GM18909 (cell line): ENCODE data around the gene MRPS7.
"Not testable (repeated sequence)": the region's sequence is repeated elsewhere in the genome, so short reads cannot be mapped to it uniquely, and the experiment has no call there.

Experiments used
- ATAC-seq: cut with Tn5 transposase; IDR thresholded peaks from one replicate; pipeline ENCODE4 v1.9.1; 2021; ENCODE audit warnings: mild to moderate bottlenecking; ENCODE audit not compliant: unreplicated experiment, poor library complexity

MRPS7 gene

DNA sequence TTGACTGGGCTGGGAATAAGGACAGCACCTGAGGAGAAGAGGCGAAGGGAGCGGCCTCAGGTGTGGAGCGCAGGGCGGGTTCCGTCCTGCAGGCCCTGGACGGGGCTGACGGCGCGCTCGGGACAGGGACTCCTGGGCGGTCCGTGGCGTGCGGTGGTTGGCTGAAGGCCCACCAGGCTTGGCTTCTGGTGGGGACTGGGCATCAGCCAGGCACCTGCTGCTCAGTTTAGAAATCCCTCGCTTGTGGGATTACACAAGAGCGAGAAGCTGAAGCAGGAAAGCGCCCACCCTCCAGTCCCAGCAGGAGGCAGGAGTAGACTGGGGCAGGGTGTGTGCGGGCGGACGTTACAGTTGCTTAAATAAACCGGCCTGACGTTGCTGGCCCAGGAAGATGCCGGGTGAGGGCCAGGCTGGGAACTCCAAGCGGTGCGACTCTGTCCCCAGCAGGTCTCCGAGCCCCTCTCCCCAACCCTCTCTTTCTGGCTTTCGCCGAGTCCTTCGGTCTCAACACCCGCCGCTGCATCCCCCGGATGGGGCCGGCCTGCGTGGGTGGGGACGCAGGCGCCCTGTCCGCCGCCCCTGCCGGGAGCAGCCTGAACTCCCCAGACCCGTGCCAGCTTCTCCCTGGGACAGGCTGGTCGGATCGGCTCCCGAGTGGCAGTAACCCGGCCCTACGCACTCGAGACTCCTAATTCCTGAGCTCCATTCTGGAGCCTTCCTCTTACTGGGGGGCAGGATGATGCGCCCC, 8.7 kb downstream of the MRPS7 start:
- peak; percentile 38 for ATAC-seq

DNA sequence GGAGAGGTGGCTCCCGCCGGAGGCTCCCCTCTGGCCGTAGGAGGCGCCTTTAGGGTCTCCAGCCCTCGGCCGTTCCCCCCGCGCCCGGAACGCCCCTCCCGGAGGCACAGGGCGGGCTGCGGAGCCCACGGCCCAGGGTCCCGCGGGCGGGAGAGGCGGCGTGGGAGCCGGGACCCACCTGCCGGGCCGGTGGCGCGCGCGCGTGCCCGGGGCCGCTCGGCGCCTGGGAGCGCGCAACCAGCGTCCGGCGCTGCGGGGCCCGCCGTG, 9.2 kb downstream of the MRPS7 start, which contains the start of gene MIF4GD:
TSS of gene MIF4GD (minus strand) at position 266 of the 267 bp plus-strand sequence. CDS start 1,036 bp downstream, outside the sequence.
- peak; percentile 25 for ATAC-seq

DNA sequence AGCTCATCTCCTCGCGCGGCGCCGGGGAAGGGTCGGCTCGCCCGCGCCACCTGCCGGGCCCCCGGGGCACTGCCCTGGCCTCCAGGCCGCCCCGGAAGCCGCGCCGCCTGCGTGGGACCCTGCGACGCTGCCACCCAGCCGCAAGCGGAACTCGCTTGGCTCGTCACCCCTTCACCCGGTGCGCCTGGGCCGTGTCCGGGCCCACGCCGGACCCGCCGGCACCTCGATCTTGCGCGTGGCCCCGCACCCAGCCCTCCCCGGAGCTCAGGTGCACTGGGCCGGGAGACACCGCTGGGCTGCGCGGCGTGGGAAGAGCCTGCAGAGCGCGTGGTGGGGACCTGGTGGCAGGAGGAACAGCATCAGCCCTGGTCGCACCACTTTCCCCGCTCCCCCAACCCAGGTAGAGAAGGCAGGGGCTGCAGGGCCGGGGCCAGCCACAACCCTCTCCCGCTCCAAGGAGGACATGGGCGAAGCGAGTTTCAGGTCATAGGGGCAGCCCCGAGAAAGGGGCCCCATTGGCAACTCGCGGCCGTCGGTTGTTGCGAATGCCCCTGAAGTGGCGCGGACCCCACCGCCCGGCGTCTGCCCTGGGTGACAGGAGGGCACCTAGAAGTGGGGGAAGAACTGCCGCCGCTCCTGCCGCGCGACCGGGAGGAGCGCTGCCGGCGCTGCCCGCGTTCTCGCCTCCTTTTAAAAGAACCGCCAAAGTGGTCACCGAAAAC, 9.7 kb downstream of the MRPS7 start:
- peak; percentile 76 for ATAC-seq

DNA sequence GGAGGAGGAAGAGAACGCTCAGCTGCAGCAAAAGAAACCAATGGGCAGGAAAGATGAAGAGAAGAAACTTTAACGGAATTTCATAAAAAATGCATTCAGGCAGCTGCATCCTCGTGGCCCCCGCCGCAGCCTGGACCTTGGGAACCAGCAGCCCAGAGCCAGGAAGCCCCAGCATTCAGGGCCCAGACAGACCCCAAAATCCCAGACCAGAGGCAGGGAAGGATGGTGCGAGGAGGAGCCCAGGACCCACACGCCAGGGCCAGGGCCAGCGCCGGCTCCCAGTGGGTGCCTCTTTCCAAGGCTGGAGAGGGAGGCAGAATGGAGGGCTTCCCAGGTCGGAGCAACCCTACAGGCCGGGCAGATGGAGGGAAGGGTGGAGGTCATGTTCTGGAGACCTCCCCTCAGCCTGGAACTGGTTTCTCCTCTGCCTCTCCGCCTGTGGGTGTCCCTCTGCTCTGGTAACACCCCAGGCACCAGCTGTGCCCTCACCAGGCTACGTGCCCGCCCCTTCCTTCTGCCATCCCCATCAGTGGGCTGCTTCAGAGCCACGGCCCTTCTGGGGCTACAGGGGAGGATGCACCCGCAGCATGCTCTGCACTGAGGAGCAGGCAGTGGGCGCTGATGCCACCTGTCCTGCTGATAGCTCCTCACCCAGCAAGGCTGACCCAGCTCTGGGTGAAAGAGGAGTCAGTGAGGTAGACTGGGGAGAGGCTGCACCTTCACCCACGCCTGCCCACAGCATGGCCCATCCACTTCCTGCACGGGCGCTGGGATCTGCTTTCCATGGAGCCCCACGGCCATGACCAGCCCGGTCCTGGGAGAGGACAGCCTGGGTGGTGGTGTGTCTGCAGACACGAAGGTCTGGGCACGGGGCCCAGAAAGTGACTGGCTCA, 10.5 kb downstream of the MRPS7 start:
- no peak for ATAC-seq

DNA sequence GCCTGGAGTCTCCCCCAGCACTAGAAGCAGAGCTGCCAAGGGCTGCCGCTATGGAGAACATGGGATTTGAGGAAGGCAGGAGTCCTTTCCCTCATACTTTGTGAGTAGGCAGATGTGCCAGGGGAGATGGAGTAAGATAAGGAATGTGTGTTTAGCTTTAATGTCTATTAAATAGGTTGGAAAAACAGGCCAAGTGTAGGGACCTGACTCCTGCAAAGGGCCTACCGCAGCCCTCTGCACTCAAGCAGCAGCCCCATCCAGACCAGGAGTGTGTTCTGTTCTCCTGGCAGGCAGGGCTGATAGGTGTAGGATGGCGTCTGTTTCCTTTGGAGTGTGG, 11.1 kb downstream of the MRPS7 start:
- no peak for ATAC-seq

DNA sequence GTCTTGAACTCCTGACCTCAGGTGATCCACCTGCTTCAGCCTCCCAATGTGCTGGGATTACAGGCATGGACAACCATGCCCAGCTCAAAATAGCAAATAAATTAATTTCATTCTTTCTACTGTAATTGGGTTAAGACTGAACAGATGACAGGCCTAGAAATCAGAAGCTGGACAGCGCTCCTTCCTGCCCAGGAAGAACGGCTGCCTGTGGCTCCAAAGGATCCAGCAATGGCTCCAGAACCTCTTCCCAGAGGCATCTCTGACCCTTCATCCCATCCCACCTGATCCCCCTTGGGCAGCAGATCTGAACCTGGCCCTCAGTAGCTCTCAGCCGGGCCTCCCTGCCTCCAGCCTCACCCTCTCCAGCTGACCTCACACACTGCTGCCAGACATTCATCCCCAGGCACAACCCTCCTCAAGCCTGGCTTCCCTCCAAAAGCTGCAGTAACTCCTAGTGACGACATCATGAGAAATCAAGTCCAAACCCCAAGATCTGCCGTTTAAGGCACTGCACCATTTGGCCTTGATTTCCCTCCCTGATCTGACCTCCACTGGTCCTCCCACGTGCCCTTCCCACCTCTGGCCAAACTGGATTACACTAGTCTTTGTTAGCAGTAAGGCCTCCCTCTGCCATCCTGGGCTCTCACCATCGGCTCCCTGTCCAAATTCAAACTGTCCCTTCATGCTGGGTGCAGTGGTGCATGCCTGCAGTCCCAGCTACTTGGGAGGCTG, 12.5 kb downstream of the MRPS7 start:
- ATAC-seq = no peak

DNA sequence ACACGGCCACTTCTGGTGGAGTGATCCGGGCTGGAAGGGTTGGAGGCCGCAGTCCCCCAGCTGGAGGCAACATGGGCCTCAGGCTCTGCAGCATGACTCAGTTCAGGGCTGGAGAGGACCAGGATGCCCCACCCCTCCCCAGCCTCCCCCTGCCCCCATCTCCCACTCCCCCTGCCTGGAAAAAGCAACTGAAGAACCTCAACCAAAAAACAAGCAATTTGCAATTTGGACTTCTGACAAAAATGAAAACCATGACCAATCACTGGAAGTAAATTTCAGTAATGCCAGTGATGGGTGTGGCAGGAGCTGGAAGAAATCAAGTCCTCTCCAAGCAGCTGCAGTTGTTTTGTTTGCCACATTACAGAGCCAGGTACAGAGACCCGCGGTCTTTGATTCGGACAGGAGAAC, 16.0 kb downstream of the MRPS7 start:
- no peak for ATAC-seq

DNA sequence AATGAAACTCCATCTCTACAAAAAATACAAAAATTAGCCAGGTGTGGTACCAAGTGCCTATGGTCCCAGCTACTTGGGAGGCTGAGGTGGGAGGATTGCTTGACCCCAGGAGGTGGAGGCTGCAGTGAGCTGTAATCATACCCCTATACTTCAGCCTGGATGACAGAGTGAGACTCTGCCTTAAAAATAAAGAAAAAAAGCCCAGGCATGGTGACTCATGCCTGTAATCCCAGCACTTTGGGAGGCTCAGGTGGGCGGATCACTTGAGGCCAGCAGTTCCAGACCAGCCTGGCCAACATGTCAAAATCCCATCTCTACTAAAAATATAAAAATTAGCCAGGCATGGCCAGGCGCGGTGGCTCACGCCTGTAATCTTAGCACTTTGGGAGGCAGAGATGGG, 18.5 kb downstream of the MRPS7 start:
- ATAC-seq = not testable (repeated sequence)

DNA sequence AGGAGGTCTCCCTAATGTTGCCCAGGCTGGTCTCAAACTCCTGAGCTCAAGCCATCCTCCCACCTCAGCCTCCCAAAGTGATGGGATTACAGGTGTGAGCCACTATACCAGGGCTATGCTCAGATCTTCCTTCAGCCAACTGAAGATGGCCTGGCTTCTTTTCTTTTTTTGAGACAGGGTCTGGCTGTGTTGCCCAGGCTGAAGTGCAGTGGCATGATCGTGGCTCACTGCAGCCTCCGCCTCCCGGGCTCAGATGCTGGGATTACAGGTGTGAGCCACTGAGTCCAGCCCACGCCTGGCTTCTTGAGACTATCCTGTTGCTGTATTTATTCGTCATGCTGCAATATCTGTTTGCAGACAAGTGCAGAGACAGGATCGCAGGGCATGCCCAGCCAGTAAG, 23.4 kb downstream of the MRPS7 start:
- no peak for ATAC-seq

DNA sequence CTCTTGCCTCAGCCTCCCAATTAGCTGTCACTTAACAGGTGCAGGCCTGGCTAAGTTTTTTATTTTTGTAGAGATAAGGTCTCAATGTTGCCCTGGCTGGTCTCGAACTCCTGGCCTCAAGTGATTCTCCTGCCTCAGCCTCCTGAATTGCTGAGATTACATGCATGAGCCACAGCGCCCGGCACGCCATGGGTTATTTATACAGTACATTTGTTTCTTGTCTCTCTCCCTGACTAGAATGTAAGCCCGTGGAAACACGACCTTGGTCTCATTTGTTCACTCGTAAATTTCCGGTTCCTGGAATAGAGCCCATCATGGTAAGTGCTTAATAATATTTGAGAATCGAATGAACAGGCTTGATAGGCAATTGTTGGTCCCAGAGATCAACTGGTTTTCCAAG, 25.5 kb downstream of the MRPS7 start:
- ATAC-seq = no peak

DNA sequence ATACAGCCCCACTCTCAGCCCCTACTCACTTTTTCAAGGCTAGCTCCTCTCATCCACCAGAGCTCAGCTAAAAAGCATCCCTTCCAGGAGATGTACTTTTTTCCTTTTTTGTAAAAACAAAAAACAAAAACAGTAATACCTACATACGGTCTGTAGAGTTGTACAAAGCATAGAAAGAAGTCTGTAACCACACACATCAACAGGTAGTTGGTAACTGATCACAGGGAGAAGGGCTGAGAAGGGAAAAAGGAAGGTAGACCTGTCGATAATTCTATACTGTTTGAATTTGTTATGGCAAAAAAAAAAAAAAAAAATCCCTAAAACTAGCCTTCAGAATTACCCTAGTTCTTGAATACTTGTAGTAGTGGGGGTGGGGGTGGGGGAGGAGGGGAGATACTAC, 26.7 kb downstream of the MRPS7 start:
- no peak for ATAC-seq

DNA sequence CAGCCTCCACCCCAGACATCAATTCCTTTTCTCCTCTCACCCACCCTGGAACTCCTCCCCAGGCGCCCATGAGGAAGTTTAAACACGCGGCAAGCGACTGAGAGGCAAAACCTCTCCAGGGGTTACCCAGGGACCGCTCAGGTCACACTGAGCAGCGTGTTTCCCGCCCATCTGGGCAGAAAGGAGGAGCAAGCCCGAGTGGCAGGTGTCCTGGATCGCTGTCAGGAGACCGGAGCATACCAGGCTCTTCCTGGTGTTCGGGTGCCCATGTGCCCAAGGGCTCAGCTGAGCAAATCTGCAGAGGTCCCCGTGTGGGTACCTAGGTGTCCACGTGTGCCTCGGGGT, 27.1 kb downstream of the MRPS7 start:
- peak; percentile 28 for ATAC-seq

DNA sequence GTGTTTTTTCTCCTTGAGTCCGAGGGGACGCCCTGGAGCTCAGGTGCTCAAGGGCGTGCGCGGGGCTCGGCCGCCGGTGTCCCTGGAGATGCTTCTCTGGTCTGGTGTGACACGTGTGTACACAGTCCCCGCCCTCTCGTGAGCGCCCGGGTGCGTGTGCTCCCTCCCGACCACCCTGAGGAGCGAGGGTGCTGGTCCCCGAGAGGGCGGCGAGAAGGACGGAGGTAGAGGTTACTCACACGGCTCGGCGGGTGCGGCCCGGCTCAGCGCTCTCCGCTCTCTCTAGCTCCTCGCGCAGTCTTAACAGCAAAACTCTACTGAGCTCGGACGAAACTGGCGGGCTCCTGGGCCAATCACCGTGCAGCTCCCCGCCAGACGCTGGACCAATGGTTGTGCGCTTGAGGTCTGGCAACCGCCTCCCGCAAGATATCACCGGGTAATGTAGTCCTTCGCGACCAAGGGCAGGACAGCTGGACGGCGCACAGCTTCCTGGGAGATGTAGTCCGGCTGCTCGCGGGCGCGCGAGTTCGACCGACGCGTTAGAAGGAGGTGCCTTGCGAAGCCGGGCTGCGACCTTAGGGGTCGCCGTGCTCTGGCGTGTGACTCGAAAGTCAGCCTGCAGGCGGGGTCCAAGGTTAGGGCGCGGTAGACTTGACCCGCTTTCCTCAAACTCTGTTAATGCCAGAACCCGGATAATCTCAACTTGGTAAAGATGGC, 27.6 kb downstream of the MRPS7 start, which contains the start of gene SLC25A19:
TSS of gene SLC25A19 (minus strand) at position 319 of the 717 bp plus-strand sequence. CDS start 2,669 bp downstream, outside the sequence.
- peak; percentile 94 for ATAC-seq

DNA sequence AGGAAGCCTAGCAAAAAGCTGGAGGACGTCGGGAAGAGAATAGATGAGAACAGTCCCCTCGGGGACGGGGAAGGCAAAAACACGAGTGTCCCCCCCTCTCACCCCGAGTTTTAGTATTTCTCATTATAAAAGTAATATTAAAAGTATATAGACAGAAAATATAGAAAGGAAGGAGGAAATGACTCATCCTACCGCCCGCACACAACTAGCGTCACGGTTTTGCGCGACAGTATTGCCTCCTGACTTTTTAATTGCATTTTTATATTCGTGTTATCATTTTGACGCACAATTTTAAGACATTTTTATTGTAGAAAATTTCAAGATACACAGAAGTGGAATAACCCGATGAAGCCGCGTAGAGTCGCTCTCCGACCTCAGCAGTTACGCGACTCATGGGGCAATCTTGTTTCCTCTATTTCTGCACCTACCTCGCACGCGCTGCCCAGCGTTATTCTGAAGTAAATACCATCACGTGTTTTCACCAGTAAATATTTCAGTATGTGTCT, 28.2 kb downstream of the MRPS7 start:
- ATAC-seq = peak; percentile 27

DNA sequence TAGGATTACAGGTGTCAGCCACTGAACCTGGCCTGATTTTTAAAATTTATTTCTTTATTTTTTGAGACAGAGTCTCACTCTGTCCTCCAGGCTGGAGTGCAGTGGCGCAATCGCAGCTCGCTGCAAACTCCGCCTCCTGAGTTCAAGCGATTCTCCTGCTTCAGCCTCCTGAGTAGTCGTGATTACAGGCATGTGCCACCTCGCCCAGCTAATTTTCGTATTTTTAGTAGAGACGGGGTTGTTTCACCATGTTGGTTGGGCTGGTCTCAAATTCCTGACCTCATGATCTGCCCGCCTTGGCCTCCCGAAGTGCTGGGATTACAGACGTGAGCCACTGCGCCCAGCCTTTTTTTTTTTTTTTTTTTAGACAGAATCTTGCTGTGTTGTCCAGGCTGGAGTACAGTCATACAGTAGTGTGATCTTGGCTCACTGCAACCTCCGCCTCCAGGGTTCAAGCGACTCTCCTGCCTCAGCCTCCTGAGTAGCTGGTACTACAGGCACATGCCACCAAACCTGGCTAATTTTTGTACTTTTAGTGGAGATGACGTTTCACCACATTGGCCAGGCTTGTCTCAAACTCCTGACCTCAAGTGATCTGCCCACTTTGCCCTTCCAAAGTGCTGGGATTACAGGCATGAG, 31.2 kb downstream of the MRPS7 start:
- ATAC-seq = not testable (repeated sequence)

DNA sequence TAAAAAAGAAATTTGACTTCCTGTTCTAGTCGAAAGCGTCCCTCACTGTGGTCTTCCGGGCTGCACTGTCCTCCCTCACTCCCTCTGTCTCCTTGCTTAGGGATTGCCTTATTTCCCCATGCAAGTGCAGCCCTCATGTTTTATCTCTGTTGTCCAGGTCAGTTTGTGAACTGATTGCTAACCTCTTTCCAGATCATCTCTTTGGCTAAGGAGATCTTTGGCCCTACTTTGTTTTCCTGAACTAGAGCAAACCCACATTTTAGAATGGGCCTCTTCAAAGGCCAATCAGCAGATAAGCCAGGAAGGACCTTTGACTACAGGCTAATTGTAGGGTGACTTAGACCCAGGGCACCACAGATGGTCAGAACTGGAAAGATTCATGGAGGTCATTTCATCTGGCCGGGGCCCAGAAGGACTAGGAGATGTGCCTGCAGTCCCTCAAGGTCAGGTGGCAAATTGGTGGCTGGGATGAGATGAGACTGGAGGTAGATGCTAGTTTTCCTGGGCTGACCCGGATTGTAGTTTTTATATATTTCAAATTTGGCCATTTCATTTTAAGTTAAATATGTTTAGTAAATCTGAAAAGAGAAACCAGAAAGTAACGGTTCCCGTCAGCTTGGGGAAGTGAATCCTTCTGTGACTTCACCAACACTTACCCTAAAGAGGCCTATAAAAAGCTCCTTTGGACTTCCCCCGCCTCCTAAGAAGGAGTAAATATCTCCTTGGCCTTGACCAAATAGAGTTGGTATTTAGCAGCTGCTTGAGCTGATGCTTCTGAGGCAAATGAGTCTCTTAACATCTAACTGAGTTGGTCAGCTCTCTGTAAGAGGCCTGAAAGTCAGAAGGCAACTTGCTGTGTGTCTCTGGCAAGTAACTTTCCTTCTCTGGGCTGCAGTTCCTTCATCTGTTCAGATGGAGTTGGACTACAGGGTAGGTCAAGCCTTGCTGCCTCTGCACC, 33.8 kb downstream of the MRPS7 start:
- ATAC-seq = peak; percentile 77

DNA sequence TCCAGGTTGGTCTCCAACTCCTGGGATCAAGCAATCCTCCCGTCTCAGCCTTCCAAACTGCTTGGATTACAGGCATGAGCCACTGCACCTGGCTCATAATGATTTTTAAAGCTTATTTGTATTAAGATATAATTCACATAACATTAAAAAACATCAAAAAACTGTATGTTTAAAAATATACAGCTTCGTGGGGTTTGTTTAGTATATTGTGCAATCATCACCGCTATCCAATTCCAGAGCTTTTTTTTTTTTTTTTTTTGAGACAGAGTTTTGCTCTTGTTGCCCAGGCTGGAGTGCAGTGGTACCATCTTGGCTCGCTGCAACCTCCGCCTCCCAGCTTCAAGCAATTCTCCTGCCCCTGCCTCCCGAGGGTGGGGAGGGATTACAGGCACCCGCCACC, 38.6 kb downstream of the MRPS7 start:
- ATAC-seq = no peak

DNA sequence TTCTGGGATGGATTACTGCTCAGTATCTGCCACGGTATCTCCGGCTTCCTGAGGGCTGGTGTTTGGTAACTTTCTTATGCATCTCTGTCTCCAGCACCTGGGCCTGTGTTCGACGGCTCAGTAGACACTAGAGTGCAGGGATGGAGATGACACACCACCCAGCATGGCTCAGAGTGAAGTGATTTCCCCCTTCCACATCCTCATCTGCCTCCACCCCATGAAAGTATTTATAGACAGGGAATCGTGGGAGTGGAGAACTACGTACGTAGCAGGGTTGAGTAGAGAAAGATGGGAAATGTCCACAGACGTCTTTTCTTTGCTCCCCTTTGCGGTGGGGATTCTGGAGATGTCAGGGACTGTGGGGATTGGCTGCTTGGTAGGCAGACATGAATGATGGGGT, 39.4 kb downstream of the MRPS7 start:
- no peak for ATAC-seq
